ENCODE data around the gene HNRNPU. TPM values are rescaled to one million over a fixed set of nuclear protein-coding genes. Genes with fewer than 3 reads are reported as not detected.

HNRNPU gene
- 100 to 1,000 TPM; 197 to 281 (median 260) TPM for total RNA-seq
- long read RNA-seq, donor 1, full-length matches to known transcripts: 245 of 297 reads
- long read RNA-seq, donor 1, partial matches to known transcripts: 46 of 297 reads
- long read RNA-seq, donor 1, other reads (novel, unspliced or antisense): 6 of 297 reads
- long read RNA-seq, donor 2, full-length matches to known transcripts: 11 of 74 reads
- long read RNA-seq, donor 2, partial matches to known transcripts: 50 of 74 reads
- long read RNA-seq, donor 2, other reads (novel, unspliced or antisense): 13 of 74 reads

GRCh38 chr1:244864253-244865027, at the start of gene HNRNPU:
Gene HNRNPU (minus strand): TSS chr1:244864543. CDS start chr1:244864307, 236 bp downstream.
- no peaks in the 10 kb centered on the region for H3K36me3 ChIP-seq (ENCODE audit: low read depth)
- peak within 1 kb of the TSS; percentile 100 for H3K4me3 ChIP-seq
- peak; percentile 90 for ATAC-seq
- TF ChIP-seq, protein P1, sequence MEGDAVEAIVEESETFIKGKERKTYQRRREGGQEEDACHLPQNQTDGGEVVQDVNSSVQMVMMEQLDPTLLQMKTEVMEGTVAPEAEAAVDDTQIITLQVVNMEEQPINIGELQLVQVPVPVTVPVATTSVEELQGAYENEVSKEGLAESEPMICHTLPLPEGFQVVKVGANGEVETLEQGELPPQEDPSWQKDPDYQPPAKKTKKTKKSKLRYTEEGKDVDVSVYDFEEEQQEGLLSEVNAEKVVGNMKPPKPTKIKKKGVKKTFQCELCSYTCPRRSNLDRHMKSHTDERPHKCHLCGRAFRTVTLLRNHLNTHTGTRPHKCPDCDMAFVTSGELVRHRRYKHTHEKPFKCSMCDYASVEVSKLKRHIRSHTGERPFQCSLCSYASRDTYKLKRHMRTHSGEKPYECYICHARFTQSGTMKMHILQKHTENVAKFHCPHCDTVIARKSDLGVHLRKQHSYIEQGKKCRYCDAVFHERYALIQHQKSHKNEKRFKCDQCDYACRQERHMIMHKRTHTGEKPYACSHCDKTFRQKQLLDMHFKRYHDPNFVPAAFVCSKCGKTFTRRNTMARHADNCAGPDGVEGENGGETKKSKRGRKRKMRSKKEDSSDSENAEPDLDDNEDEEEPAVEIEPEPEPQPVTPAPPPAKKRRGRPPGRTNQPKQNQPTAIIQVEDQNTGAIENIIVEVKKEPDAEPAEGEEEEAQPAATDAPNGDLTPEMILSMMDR (IDR thresholded peaks at IDR 0.05): no peak
- intact Hi-C loops (cut with DNase I, micrococcal nuclease): loop anchor here (5.0 to 10.0 kb wide), 3 partner anchors 108 to 180 kb away; no protein-coding TSS in a partner anchor
- DNase-seq: peak; percentile 98 to 99 (median 98)
- H3K4me1 ChIP-seq (ENCODE audit: low read depth): peaks cover 26% of the 10 kb centered on the region
- no peaks in the 10 kb centered on the region for H3K9me3 ChIP-seq

DNA sequence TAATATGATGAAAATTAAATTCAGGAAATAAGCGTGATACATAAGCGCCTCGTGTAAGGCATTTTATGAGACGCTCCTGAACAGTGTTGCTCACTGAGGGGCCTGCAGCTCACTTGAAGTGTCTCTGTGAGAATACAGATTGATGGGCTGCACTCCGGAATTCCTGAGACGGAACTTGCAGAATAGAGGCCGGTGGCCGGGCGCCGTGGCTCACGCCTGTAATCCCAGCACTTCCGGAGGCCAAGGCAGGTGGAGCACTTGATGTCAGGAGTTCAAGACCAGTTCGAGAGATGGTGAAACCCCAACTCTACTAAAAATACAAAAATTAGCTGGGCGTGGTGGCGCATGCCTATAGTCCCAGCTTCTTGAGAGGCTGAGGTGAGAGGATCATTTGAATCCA, 49.5 kb upstream of the HNRNPU start:
- intact Hi-C loops (cut with DNase I, micrococcal nuclease): no loop called here
- ATAC-seq (no peak), DNase-seq (no peak)
- TF ChIP-seq, protein P1 (IDR thresholded peaks at IDR 0.05): no peak
- Histone ChIP-seq H3K4me1 (ENCODE audit: low read depth) (no peaks in the 10 kb centered on the region), H3K36me3 (ENCODE audit: low read depth) (no peaks in the 10 kb centered on the region), H3K4me3 (no peak overlapping the region), H3K9me3 (no peaks in the 10 kb centered on the region)

DNA sequence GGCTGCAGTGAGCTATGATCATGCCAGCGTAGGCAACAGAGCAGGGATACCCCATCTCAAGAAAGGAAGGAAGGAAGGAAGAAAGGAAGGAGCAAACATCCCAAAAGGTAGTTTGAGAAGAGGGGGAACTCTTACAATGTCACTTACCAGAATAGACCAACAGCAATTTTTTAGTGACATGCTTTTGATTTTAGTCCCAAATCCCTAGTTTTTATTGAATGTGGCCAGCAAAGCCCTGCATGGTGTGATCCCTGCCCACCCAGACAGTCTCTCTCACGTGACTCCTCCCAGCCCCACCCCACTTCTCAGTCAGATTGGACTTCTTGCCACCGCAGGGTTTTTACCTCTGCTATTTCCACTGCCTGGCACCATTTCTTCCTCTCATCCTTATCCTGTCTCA, 39.8 kb upstream of the HNRNPU start:
- Histone ChIP-seq H3K9me3 (no peaks in the 10 kb centered on the region), H3K4me1 (ENCODE audit: low read depth) (no peaks in the 10 kb centered on the region), H3K4me3 (no peak overlapping the region), H3K36me3 (ENCODE audit: low read depth) (no peaks in the 10 kb centered on the region)
- TF ChIP-seq, protein P1 (IDR thresholded peaks at IDR 0.05): no peak
- ATAC-seq: no peak
- DNase-seq: no peak
- intact Hi-C loops (cut with DNase I, micrococcal nuclease): no loop called here

DNA sequence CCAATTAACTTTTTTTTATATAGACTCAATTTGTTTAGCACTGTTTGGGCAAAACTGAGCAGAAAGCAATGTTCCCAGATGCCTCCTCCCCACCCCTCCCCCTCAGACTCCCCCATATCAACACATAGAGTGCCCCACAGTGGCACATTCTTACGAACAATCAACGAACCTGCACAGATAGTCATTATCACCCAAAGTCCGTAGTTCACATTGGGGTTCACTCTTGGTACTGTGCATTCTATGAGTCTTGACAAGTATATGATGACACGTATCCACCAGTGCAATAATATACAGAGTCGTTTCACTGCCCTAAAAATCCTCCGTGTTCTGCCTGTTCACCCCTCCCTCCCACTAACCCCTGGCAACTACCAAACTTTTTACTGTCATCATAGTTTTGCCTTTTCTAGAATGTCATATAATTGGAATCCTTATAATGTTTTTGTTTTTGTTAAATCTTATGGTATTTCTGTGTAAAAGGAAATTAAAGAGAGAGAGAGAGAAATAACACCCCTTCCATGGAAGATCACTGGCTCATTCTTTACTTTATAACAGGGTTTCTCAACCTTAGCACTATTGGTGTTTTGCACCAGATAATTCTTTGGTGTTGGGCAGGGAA, 37.2 kb upstream of the HNRNPU start:
- TF ChIP-seq, protein P1 (IDR thresholded peaks at IDR 0.05): no peak
- H3K4me3 ChIP-seq: no peak overlapping the region
- DNase-seq: no peak
- H3K9me3 ChIP-seq: no peaks in the 10 kb centered on the region
- H3K4me1 ChIP-seq (ENCODE audit: low read depth): no peaks in the 10 kb centered on the region
- no peaks in the 10 kb centered on the region for H3K36me3 ChIP-seq (ENCODE audit: low read depth)
- no peak for ATAC-seq
- intact Hi-C loops (cut with DNase I, micrococcal nuclease): no loop called here

GRCh38 chr1:244897476-244898254, 33.3 kb upstream of the HNRNPU start:
- Histone ChIP-seq H3K36me3 (ENCODE audit: low read depth) (no peaks in the 10 kb centered on the region), H3K4me1 (ENCODE audit: low read depth) (no peaks in the 10 kb centered on the region), H3K4me3 (no peak overlapping the region), H3K9me3 (no peaks in the 10 kb centered on the region)
- DNase-seq: no peak
- ATAC-seq: no peak
- intact Hi-C loops (cut with DNase I, micrococcal nuclease): no loop called here
- TF ChIP-seq, protein P1 (IDR thresholded peaks at IDR 0.05): no peak

Data from mucosa of descending colon (tissue), 3 donors.